Transverse colon (tissue), 4 donors: ENCODE measurements around the gene SEZ6L2. TPM values are rescaled to one million over a fixed set of nuclear protein-coding genes. Genes with fewer than 3 reads are reported as not detected.

Experiments used
- DNase-seq: peaks from one replicate; pipeline ENCODE4 v3.0.0-alpha.2; 2019
- H3K27ac ChIP-seq, 4 donors: fragments of 200-600 bp; sonication (generic); 2 replicates each; pipeline ENCODE4 v1.5.1; 2016 to 2018; ENCODE audit warnings: inconsistent platforms in 4 of 4
- H3K27me3 ChIP-seq: fragments of 200-600 bp; sonication (generic); 2 replicates; pipeline ENCODE4 v1.5.1; 2017; ENCODE audit warnings: inconsistent platforms
- H3K36me3 ChIP-seq, 4 donors: fragments of 200-600 bp; sonication (generic); 2 replicates each; pipeline ENCODE4 v1.5.1; 2017 to 2019; ENCODE audit warnings: inconsistent platforms in 4 of 4
- H3K4me1 ChIP-seq, 4 donors: fragments of 200-600 bp; sonication (generic); 2 replicates each; pipeline ENCODE4 v1.5.1; 2017 to 2020; ENCODE audit warnings: inconsistent platforms in 4 of 4
- H3K4me3 ChIP-seq, 4 donors: fragments of 200-600 bp; sonication (generic); 1 replicate in 1 of 4; 2 replicates in 3 of 4; pipeline versions ENCODE4 v1.5.1 to v1.6.1; 2017 to 2019; ENCODE audit warnings: inconsistent platforms in 4 of 4
- H3K9me3 ChIP-seq, 2 donors: fragments of 200-600 bp; sonication (generic); 2 replicates each; pipeline ENCODE4 v1.5.1; 2017 to 2019; ENCODE audit warnings: inconsistent platforms in 2 of 2
- EP300 ChIP-seq: sonication (generic); formaldehyde crosslinking; IDR thresholded peaks from one replicate; pipeline ENCODE4 v1.6.1; 2017; ENCODE audit warnings: antibody characterized with exemption, low read depth
- POLR2A ChIP-seq: fragments of 450-650 bp; IDR thresholded peaks from one replicate; pipeline ENCODE4 v1.6.1; 2016; ENCODE audit warnings: antibody characterized with exemption, mild to moderate bottlenecking, moderate library complexity
- POLR2AphosphoS5 ChIP-seq, 3 donors: sonication (generic); formaldehyde crosslinking; IDR thresholded peaks; one replicate each; pipeline ENCODE4 v1.6.1; 2016; ENCODE audit warnings: antibody characterized with exemption in 3 of 3
- WGBS, 2 donors: methylation state at CpG; one replicate each; pipeline ENCODE4 v1.1.5; 2018; ENCODE audit warnings: low coverage in 1 of 2; 5-methylcytosine and 5-hydroxymethylcytosine counted together
- in situ Hi-C, 4 donors: fragments of 200-750 bp; cut with MboI; loops; one replicate each; pipeline versions ENCODE4 v1.15.0 to v1.15.1; 2017; ENCODE audit warnings: low sequenced_read_pairs in 3 of 4, low pct_ligation_motif_present in 1 of 4, low pct_unique_long_range_greater_than_20kb in 1 of 4
- intact Hi-C: fragments of 100-400 bp; cut with DNase I; formaldehyde crosslinking; loops from one replicate; pipeline ENCODE4 v1.15.1; 2023; ENCODE audit warnings: low total_unique reads
- total RNA-seq, 4 donors: library from RNA; depleted of rRNA; stranded (reverse); fragments of >200 nt; gene quantifications; one replicate each; pipeline ENCODE4 v1.1.0, GENCODE V29; 2016
- TF ChIP-seq, protein P1 (sequence below), 5 experiments: fragments of 200-600 bp in 3 of 5; fragments of 450-650 bp in 2 of 5; sonication (generic) in 3 of 5; IDR thresholded peaks; 1 replicate in 2 of 5; 2 replicates in 3 of 5; pipeline ENCODE4 v1.5.1; 2016 to 2017; ENCODE audit warnings: antibody characterized with exemption in 5 of 5, inconsistent platforms in 3 of 5, mild to moderate bottlenecking in 2 of 5, moderate library complexity in 1 of 5

SEZ6L2 gene
- total RNA-seq, 4 donors from 2014 or later = 2.0 to 9.7 (median 6.3) TPM

- DNase-seq = no peak
- intact Hi-C loops = no loop called here
- in situ Hi-C loops = no loop called here
- 81 to 93% methylated on average over 2 of the region's 2 CpGs for WGBS, 2 donors
- Histone ChIP-seq H3K27me3 (no peaks in the 10 kb centered on the region), H3K36me3 (no peaks in the 10 kb centered on the region), H3K4me3 (no peak overlapping the region), H3K4me1 (no peaks in the 10 kb centered on the region), H3K27ac (no peak overlapping the region), H3K9me3 (no peaks in the 10 kb centered on the region)
- TF ChIP-seq POLR2A (no peak), POLR2AphosphoS5 (IDR thresholded peaks at IDR 0.05) (no peak), EP300 (no peak)
- TF ChIP-seq, protein P1, sequence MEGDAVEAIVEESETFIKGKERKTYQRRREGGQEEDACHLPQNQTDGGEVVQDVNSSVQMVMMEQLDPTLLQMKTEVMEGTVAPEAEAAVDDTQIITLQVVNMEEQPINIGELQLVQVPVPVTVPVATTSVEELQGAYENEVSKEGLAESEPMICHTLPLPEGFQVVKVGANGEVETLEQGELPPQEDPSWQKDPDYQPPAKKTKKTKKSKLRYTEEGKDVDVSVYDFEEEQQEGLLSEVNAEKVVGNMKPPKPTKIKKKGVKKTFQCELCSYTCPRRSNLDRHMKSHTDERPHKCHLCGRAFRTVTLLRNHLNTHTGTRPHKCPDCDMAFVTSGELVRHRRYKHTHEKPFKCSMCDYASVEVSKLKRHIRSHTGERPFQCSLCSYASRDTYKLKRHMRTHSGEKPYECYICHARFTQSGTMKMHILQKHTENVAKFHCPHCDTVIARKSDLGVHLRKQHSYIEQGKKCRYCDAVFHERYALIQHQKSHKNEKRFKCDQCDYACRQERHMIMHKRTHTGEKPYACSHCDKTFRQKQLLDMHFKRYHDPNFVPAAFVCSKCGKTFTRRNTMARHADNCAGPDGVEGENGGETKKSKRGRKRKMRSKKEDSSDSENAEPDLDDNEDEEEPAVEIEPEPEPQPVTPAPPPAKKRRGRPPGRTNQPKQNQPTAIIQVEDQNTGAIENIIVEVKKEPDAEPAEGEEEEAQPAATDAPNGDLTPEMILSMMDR (IDR thresholded peaks at IDR 0.05) = no peak
These were observed 9.4 kb upstream of the SEZ6L2 start for GRCh38 chr16:29908719-29909220.

DNA sequence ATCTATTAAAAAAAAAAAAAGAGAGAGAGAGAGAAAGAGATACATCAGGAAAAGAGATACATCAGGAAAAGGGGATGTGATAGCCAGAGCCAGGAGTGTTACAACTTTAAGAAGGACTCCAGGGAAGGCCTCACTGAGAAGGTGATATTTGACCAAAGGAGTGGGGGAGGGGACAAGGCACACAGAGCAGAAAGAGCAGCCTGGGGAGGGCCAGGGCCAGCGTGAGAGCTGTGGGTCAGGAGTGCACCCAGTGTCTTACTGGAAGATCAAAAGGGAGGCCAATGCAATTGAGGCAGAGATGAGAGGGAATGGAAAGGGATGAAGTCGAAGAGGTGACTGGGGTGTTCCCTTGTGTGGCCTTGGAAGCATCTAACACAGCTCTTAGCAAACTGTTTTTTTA, 8.6 kb upstream of the SEZ6L2 start:
- in situ Hi-C loops = no loop called here
- no peak for TF ChIP-seq POLR2AphosphoS5 (IDR thresholded peaks at IDR 0.05)
- no peak for TF ChIP-seq POLR2A
- TF ChIP-seq EP300 = no peak
- TF ChIP-seq, protein P1 (IDR thresholded peaks at IDR 0.05) = no peak
- Histone ChIP-seq H3K27me3 (no peaks in the 10 kb centered on the region), H3K4me3 (no peak overlapping the region), H3K27ac (no peak overlapping the region), H3K36me3 (no peaks in the 10 kb centered on the region), H3K9me3 (no peaks in the 10 kb centered on the region), H3K4me1 (no peaks in the 10 kb centered on the region)
- 33 to 77% methylated on average over 1 to 2 of the region's 2 CpGs for WGBS, 2 donors
- DNase-seq = no peak
- intact Hi-C loops = no loop called here

DNA sequence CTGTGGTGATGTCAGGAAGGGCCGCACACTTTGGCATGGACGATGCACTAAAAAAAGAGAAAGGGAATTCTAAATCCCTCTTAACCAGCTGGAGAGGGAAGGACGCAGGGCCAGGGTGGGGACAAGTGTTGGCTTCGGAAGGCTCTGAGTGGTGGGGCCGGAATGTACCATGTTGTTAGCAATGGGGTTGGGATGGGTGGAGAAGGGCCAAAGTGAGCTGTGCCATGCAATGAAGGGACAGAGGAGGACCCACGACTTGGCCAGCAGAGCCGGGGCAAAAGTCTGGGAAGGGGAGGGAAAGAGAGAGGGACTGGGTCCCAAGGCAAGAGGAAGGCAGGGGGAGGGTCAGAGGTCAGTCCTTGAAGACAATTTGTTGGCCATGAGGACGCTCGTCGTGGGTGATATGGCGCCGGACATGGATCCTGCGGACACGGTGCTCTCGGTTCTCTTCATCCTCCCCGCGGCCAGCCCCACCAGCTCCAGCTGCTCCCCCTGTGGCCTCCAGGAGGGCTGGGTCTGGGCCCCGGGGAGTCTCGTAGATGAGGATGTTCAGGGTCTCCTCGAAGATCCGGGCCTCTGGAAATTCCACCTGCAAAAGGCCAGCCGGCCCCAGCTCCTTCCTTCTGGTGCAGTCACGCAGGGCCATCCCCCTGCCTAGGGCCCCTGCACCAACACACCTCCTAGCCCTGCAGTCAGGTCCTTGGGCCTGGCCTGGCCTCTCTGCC, 7.3 kb upstream of the SEZ6L2 start:
- 80 to 84% methylated on average over 5 to 21 of the region's 23 CpGs for WGBS, 2 donors
- no peaks in the 10 kb centered on the region for H3K36me3 ChIP-seq
- intact Hi-C loops (no loop called here), in situ Hi-C loops (no loop called here)
- TF ChIP-seq, protein P1 (IDR thresholded peaks at IDR 0.05) = no peak
- no peak for TF ChIP-seq POLR2AphosphoS5 (IDR thresholded peaks at IDR 0.05)
- TF ChIP-seq POLR2A = no peak
- TF ChIP-seq EP300 = no peak
- no peak overlapping the region for H3K27ac ChIP-seq
- DNase-seq = no peak
- H3K27me3 ChIP-seq = peaks cover under 1% of the 10 kb centered on the region
- no peak overlapping the region for H3K4me3 ChIP-seq
- no peaks in the 10 kb centered on the region for H3K4me1 ChIP-seq
- no peaks in the 10 kb centered on the region for H3K9me3 ChIP-seq

- in situ Hi-C loops = no loop called here
- Histone ChIP-seq H3K27me3 (peaks cover 4% of the 10 kb centered on the region), H3K27ac (no peak overlapping the region), H3K4me1 (peaks cover 0 to 6% (median 2%) of the 10 kb centered on the region in 4 donors), H3K36me3 (no peaks in the 10 kb centered on the region), H3K4me3 (no peak overlapping the region), H3K9me3 (no peaks in the 10 kb centered on the region)
- TF ChIP-seq, protein P1 (IDR thresholded peaks at IDR 0.05) = no peak
- no peak for TF ChIP-seq EP300
- no peak for TF ChIP-seq POLR2A
- TF ChIP-seq POLR2AphosphoS5 (IDR thresholded peaks at IDR 0.05) = no peak
- 82% methylated on average over 13 of the region's 13 CpGs; no CpG with 5 or more reads in 1 of the 2 donors for WGBS, 2 donors
- intact Hi-C loops = no loop called here
- DNase-seq = no peak
These were observed 6.3 kb upstream of the SEZ6L2 start for GRCh38 chr16:29905668-29906067.
